ENCODE measurements around the gene MSX1. TPM values are rescaled to one million over a fixed set of nuclear protein-coding genes. Genes with fewer than 3 reads are reported as not detected.

The MSX1 gene
- total and polyA plus RNA-seq, 4 donors, result 0.13 to 0.33 (median 0.15) TPM; not detected in 1

- TF ChIP-seq, protein P1, sequence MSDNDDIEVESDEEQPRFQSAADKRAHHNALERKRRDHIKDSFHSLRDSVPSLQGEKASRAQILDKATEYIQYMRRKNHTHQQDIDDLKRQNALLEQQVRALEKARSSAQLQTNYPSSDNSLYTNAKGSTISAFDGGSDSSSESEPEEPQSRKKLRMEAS (IDR thresholded peaks at IDR 0.05), result no peak
- TF ChIP-seq TAF1 (conservative IDR thresholded peaks at IDR 0.05) (no peak), SP1 (IDR thresholded peaks at IDR 0.05) (no peak), GABPA (IDR thresholded peaks at IDR 0.05 in 1 of 2, conservative IDR thresholded peaks at IDR 0.05 in 1 of 2) (no peak), EGR1 (IDR thresholded peaks at IDR 0.05; ENCODE audit: low read depth in 2 of 2) (no peak), ZBTB33 (IDR thresholded peaks at IDR 0.05) (no peak), FOXA2 (IDR thresholded peaks at IDR 0.05) (no peak)
Measured at GRCh38 chr4:4862071-4862551, 2.6 kb downstream of the MSX1 start (continued).

- H3K9ac ChIP-seq (ENCODE audit: low read depth in 1 of 2, low read length in 2 of 2), result no peak overlapping the region
- TF ChIP-seq FOXA2 (IDR thresholded peaks at IDR 0.05) (no peak), TAF1 (conservative IDR thresholded peaks at IDR 0.05) (no peak), RAD21 (IDR thresholded peaks at IDR 0.05) (no peak), GABPA (IDR thresholded peaks at IDR 0.05 in 1 of 2, conservative IDR thresholded peaks at IDR 0.05 in 1 of 2) (no peak), HNF4A (conservative IDR thresholded peaks at IDR 0.05) (no peak), JUND (IDR thresholded peaks at IDR 0.05) (no peak), FOXA1 (IDR thresholded peaks at IDR 0.05) (no peak), ZBTB33 (IDR thresholded peaks at IDR 0.05) (no peak)
- TF ChIP-seq, protein P2, sequence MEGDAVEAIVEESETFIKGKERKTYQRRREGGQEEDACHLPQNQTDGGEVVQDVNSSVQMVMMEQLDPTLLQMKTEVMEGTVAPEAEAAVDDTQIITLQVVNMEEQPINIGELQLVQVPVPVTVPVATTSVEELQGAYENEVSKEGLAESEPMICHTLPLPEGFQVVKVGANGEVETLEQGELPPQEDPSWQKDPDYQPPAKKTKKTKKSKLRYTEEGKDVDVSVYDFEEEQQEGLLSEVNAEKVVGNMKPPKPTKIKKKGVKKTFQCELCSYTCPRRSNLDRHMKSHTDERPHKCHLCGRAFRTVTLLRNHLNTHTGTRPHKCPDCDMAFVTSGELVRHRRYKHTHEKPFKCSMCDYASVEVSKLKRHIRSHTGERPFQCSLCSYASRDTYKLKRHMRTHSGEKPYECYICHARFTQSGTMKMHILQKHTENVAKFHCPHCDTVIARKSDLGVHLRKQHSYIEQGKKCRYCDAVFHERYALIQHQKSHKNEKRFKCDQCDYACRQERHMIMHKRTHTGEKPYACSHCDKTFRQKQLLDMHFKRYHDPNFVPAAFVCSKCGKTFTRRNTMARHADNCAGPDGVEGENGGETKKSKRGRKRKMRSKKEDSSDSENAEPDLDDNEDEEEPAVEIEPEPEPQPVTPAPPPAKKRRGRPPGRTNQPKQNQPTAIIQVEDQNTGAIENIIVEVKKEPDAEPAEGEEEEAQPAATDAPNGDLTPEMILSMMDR (IDR thresholded peaks at IDR 0.05; ENCODE audit: low read depth, low read length, missing input control), result no peak
- TF ChIP-seq, protein P3, sequence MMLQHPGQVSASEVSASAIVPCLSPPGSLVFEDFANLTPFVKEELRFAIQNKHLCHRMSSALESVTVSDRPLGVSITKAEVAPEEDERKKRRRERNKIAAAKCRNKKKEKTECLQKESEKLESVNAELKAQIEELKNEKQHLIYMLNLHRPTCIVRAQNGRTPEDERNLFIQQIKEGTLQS (IDR thresholded peaks at IDR 0.05), result no peak
- DNase-seq (ENCODE audit: low spot score), result no peak
- H3K27me3 ChIP-seq (ENCODE audit: control insufficient read depth in 4 of 4, insufficient read depth in 4 of 4, low read length in 3 of 4), result peaks cover 8 to 34% (median 26%) of the 10 kb centered on the region in 4 donors
- no peaks in the 10 kb centered on the region for H3K9me3 ChIP-seq (ENCODE audit: control insufficient read depth in 4 of 4, low read length in 3 of 4)
- H3K4me1 ChIP-seq (ENCODE audit: control insufficient read depth in 4 of 4, insufficient read depth in 4 of 4, low read length in 3 of 4), result peaks cover 11 to 45% (median 33%) of the 10 kb centered on the region in 4 donors
- 40% methylated on average over 51 of the region's 51 CpGs for WGBS
- H3K27ac ChIP-seq (ENCODE audit: low read depth in 1 of 2, low read length in 2 of 2), result no peak overlapping the region
- H3K36me3 ChIP-seq (ENCODE audit: control insufficient read depth in 4 of 4, insufficient read depth in 3 of 4, low read depth in 1 of 4, low read length in 3 of 4), result no peaks in the 10 kb centered on the region
- no peak overlapping the region for H3K4me3 ChIP-seq (ENCODE audit: low read depth in 1 of 3, low read length in 3 of 3)
Measured at GRCh38 chr4:4862665-4863482, 3.4 kb downstream of the MSX1 start.

Data from liver (tissue), 9 donors.